Sigmoid colon (tissue), 4 donors: Measurements from ENCODE around the gene NKAIN4.

Experiments
- CTCF ChIP-seq, 4 experiments: fragments of 450-650 bp in 3 of 4; fragments of 200-600 bp in 1 of 4; IDR thresholded peaks; one replicate each; pipeline ENCODE4 v1.5.1; 2016 to 2019; ENCODE audit warnings: antibody characterized with exemption in 4 of 4, mild to moderate bottlenecking in 3 of 4, moderate library complexity in 2 of 4
- EP300 ChIP-seq, 4 donors: sonication (generic); formaldehyde crosslinking; IDR thresholded peaks; one replicate each; pipeline ENCODE4 v1.6.1; 2017; ENCODE audit warnings: antibody characterized with exemption in 4 of 4

GRCh38 chr20:63283397-63284082 is 29.3 kb upstream of the NKAIN4 start:
- no peak for TF ChIP-seq CTCF (IDR thresholded peaks at IDR 0.05)
- no peak for TF ChIP-seq EP300 (IDR thresholded peaks at IDR 0.05)
